ENCODE measurements around the gene CAMK2N1.

CAMK2N1 gene

DNA sequence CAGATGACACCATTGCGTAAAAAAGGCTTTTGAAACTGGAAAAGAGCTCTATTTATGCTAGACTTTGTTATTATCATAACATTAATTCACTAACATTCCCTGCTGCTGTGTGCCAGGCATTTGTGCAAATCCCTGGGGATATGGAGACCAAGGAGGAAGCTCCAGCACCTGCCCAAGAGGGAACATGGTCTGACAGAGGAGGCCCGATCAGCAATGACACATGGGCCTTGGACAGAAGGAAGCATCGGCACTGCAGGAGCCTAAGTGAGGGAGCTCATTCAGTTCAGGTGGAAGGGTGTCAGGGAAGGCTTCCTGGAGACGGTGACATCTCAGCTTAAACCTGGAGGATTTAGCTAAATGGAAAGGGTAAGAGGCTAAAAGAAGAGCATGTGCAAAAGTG is 13.9 kb downstream of the CAMK2N1 start:
- H3K27me3 ChIP-seq (ENCODE audit: low read length): no peaks in the 10 kb centered on the region
- H3K79me2 ChIP-seq (ENCODE audit: insufficient read depth, low read length): no peaks in the 10 kb centered on the region
- no peak overlapping the region for H3K9ac ChIP-seq (ENCODE audit: low read length)
- H3F3A ChIP-seq (ENCODE audit: insufficient read depth): no peaks in the 10 kb centered on the region
- no peaks in the 10 kb centered on the region for H3K9me2 ChIP-seq (replicated peaks; ENCODE audit: insufficient read depth, low read length)
- no peak overlapping the region for H3K4me3 ChIP-seq (ENCODE audit: insufficient read depth, low read length, poor library complexity, severe bottlenecking)
- TF ChIP-seq, protein P1, sequence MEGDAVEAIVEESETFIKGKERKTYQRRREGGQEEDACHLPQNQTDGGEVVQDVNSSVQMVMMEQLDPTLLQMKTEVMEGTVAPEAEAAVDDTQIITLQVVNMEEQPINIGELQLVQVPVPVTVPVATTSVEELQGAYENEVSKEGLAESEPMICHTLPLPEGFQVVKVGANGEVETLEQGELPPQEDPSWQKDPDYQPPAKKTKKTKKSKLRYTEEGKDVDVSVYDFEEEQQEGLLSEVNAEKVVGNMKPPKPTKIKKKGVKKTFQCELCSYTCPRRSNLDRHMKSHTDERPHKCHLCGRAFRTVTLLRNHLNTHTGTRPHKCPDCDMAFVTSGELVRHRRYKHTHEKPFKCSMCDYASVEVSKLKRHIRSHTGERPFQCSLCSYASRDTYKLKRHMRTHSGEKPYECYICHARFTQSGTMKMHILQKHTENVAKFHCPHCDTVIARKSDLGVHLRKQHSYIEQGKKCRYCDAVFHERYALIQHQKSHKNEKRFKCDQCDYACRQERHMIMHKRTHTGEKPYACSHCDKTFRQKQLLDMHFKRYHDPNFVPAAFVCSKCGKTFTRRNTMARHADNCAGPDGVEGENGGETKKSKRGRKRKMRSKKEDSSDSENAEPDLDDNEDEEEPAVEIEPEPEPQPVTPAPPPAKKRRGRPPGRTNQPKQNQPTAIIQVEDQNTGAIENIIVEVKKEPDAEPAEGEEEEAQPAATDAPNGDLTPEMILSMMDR (IDR thresholded peaks at IDR 0.05; ENCODE audit: insufficient read depth, low read length, poor library complexity, severe bottlenecking): no peak
- TF ChIP-seq EZH2phosphoT487 (conservative IDR thresholded peaks at IDR 0.05; ENCODE audit: low read length): no peak
- no peak overlapping the region for H3K27ac ChIP-seq (ENCODE audit: low read depth, low read length)
- no peak overlapping the region for H3K4me2 ChIP-seq (ENCODE audit: low read depth, low read length, poor library complexity, severe bottlenecking)
- no peaks in the 10 kb centered on the region for H4K20me1 ChIP-seq (ENCODE audit: low read depth, low read length)
- H3K36me3 ChIP-seq (ENCODE audit: low read length): no peaks in the 10 kb centered on the region
- no peaks in the 10 kb centered on the region for H3K9me3 ChIP-seq (ENCODE audit: insufficient read depth, low read length)
- H2AFZ ChIP-seq (ENCODE audit: low read depth, low read length, severe bottlenecking): no peak overlapping the region

DNA sequence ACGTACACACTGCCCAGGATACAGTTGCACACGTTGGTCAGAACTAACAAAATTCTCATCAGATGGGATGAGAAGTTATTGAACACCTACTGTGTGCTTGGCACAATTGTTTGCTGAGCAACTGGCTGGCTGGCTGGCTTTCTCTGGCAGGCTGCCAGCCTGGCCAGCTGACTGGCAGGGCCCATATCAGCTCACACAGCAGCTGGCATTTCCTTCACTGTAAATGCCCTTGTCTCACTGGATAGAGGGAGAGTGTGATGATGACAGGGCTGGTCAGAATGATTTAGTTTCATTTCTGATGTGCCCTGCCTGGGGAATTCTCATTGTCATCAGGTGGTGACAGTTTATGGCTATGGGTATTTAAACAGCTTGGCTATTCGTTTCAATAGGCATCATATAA is 15.8 kb downstream of the CAMK2N1 start:
- no peaks in the 10 kb centered on the region for H3K9me3 ChIP-seq (ENCODE audit: insufficient read depth, low read length)
- no peaks in the 10 kb centered on the region for H3K36me3 ChIP-seq (ENCODE audit: low read length)
- no peak overlapping the region for H2AFZ ChIP-seq (ENCODE audit: low read depth, low read length, severe bottlenecking)
- H3K27me3 ChIP-seq (ENCODE audit: low read length): no peaks in the 10 kb centered on the region
- TF ChIP-seq EZH2phosphoT487 (conservative IDR thresholded peaks at IDR 0.05; ENCODE audit: low read length): no peak
- TF ChIP-seq, protein P1 (IDR thresholded peaks at IDR 0.05; ENCODE audit: insufficient read depth, low read length, poor library complexity, severe bottlenecking): no peak
- H3K4me2 ChIP-seq (ENCODE audit: low read depth, low read length, poor library complexity, severe bottlenecking): no peak overlapping the region
- H3K79me2 ChIP-seq (ENCODE audit: insufficient read depth, low read length): no peaks in the 10 kb centered on the region
- H3K9ac ChIP-seq (ENCODE audit: low read length): no peak overlapping the region
- no peaks in the 10 kb centered on the region for H3K9me2 ChIP-seq (replicated peaks; ENCODE audit: insufficient read depth, low read length)
- no peak overlapping the region for H3K27ac ChIP-seq (ENCODE audit: low read depth, low read length)
- H3F3A ChIP-seq (ENCODE audit: insufficient read depth): no peaks in the 10 kb centered on the region
- no peak overlapping the region for H3K4me3 ChIP-seq (ENCODE audit: insufficient read depth, low read length, poor library complexity, severe bottlenecking)
- H4K20me1 ChIP-seq (ENCODE audit: low read depth, low read length): no peaks in the 10 kb centered on the region

DNA sequence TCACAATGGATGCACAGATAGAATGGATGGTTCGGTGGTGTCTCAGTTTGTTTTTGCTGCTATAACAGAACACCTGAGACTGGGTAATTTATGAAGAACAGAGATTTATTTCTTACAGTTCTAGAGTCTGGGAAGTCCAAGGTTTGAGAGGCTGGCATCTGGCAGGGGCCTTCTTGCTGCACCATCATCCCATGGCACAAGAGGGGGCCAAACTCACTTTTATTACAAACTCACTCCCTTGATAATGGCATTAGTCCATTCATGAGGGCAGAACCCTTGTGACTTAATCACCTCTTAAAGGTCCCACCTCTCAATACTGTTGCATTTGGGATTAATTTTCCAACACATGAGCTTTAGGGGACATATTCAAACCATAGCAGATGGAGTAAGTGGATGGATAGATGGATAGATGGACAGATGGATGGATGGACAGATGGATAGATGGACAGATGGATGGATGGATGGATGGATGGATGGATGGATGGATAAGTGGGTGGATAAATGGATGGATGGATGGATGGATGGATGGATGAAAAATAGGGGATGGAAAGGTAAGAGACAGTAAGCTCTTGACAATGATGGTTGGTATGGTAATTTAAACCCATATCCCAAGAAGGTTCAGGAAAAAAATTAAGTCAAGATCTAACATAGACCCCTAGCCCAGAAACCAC is 16.5 kb downstream of the CAMK2N1 start:
- Histone ChIP-seq H3K79me2 (ENCODE audit: insufficient read depth, low read length) (no peaks in the 10 kb centered on the region), H3K4me3 (ENCODE audit: insufficient read depth, low read length, poor library complexity, severe bottlenecking) (no peak overlapping the region), H3K27me3 (ENCODE audit: low read length) (no peaks in the 10 kb centered on the region), H3K9me2 (replicated peaks; ENCODE audit: insufficient read depth, low read length) (no peaks in the 10 kb centered on the region), H3K9ac (ENCODE audit: low read length) (no peak overlapping the region), H3K4me2 (ENCODE audit: low read depth, low read length, poor library complexity, severe bottlenecking) (no peak overlapping the region), H3K36me3 (ENCODE audit: low read length) (no peaks in the 10 kb centered on the region), H4K20me1 (ENCODE audit: low read depth, low read length) (no peaks in the 10 kb centered on the region), H2AFZ (ENCODE audit: low read depth, low read length, severe bottlenecking) (no peak overlapping the region), H3K9me3 (ENCODE audit: insufficient read depth, low read length) (no peaks in the 10 kb centered on the region), H3F3A (ENCODE audit: insufficient read depth) (no peaks in the 10 kb centered on the region), H3K27ac (ENCODE audit: low read depth, low read length) (no peak overlapping the region)
- TF ChIP-seq, protein P1 (IDR thresholded peaks at IDR 0.05; ENCODE audit: insufficient read depth, low read length, poor library complexity, severe bottlenecking): no peak
- TF ChIP-seq EZH2phosphoT487 (conservative IDR thresholded peaks at IDR 0.05; ENCODE audit: low read length): no peak

Data from SU-DHL-6 (cell line).